ENCODE data around the gene NHEJ1. TPM values are rescaled to one million over a fixed set of nuclear protein-coding genes. Genes with fewer than 3 reads are reported as not detected.

The NHEJ1 gene
- total RNA-seq, 1 experiment from 2014 or later: 16.4 TPM

DNA sequence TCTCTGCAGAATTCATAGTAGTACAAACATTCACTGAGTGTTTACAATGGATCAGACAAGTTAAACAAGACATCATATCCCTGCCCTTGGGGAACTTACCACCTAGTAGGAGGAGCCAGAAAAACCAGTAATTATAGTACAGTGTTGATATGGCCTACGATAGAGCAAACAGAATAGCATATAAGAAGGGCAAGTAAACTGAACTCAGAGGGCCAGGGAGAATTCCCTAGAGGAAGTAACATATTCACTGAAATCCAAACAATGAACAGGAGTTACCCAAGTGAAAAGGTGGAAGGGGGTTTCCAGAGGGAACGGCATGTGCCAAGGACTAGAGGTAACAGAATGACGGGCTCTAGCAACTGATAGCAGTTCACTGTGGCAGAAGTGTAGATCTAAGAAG lies 34.1 kb downstream of the NHEJ1 start:
- Histone ChIP-seq H3K4me3 (replicated peaks in 1 of 2; ENCODE audit: low read depth in 1 of 2, low read length in 2 of 2) (no peak overlapping the region), H3K9me2 (ENCODE audit: insufficient read depth) (no peaks in the 10 kb centered on the region), H3K27ac (ENCODE audit: low read depth, low read length) (no peak overlapping the region), H3K9ac (ENCODE audit: low read length) (no peak overlapping the region), H3K36me3 (ENCODE audit: control insufficient read depth in 1 of 2, insufficient read depth in 2 of 2, low read length in 2 of 2) (no peaks in the 10 kb centered on the region), H3K4me2 (ENCODE audit: low read length) (no peak overlapping the region), H3K4me1 (ENCODE audit: control insufficient read depth in 1 of 2, insufficient read depth in 2 of 2, low read length in 2 of 2) (peaks cover 22 to 27% of the 10 kb centered on the region in 2 experiments), H3K79me2 (ENCODE audit: insufficient read depth, low read length) (no peaks in the 10 kb centered on the region), H3K27me3 (ENCODE audit: insufficient read depth, low read length) (no peaks in the 10 kb centered on the region; the same call in 1 of the 2 replicates), H4K20me1 (ENCODE audit: insufficient read depth) (no peaks in the 10 kb centered on the region), H2AFZ (ENCODE audit: low read depth, low read length, poor library complexity, severe bottlenecking) (no peak overlapping the region), H3K9me3 (ENCODE audit: control insufficient read depth in 1 of 2, insufficient read depth in 1 of 2, low read depth in 1 of 2, low read length in 2 of 2) (no peaks in the 10 kb centered on the region)
- ATAC-seq: no peak
- ChIA-PET POLR2A (no interaction called here), CTCF (interaction anchor here (1.2 kb wide), 1 partner anchor 97 kb away, joined by 3 read pairs; no protein-coding TSS in a partner anchor), RAD21 (ENCODE audit: low non-redundant PET in 1 of 2, low total read pairs in 2 of 2, uncharacterized antibody in 2 of 2, unreplicated experiment in 2 of 2) (interaction anchor here in 1 of 2 experiments (1.4 kb wide), 1 partner anchor 28 kb away, joined by 3 read pairs; no protein-coding TSS in a partner anchor)
- no TSS peak for BruUV-seq (replicated peaks)
- intact Hi-C loops (cut with micrococcal nuclease): no loop called here
- no peak for TF ChIP-seq RAD21 (IDR thresholded peaks at IDR 0.05; ENCODE audit: low read depth)
- no peak for TF ChIP-seq FOSL1 (IDR thresholded peaks at IDR 0.05; ENCODE audit: low read depth)
- TF ChIP-seq, protein P1, sequence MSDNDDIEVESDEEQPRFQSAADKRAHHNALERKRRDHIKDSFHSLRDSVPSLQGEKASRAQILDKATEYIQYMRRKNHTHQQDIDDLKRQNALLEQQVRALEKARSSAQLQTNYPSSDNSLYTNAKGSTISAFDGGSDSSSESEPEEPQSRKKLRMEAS (IDR thresholded peaks at IDR 0.05): no peak
- TF ChIP-seq POLR2AphosphoS5 (IDR thresholded peaks at IDR 0.05; ENCODE audit: low read depth, low read length): no peak
- no peak for TF ChIP-seq EZH2 (IDR thresholded peaks at IDR 0.05)
- TF ChIP-seq CEBPB (IDR thresholded peaks at IDR 0.05; ENCODE audit: low read depth): no peak
- TF ChIP-seq SIN3A (IDR thresholded peaks at IDR 0.05; ENCODE audit: low read depth): no peak
- TF ChIP-seq SP1 (IDR thresholded peaks at IDR 0.05; ENCODE audit: low read depth): no peak
- no peak for TF ChIP-seq ELF1 (IDR thresholded peaks at IDR 0.05; ENCODE audit: borderline replicate concordance, low read depth)
- TF ChIP-seq, protein P2, sequence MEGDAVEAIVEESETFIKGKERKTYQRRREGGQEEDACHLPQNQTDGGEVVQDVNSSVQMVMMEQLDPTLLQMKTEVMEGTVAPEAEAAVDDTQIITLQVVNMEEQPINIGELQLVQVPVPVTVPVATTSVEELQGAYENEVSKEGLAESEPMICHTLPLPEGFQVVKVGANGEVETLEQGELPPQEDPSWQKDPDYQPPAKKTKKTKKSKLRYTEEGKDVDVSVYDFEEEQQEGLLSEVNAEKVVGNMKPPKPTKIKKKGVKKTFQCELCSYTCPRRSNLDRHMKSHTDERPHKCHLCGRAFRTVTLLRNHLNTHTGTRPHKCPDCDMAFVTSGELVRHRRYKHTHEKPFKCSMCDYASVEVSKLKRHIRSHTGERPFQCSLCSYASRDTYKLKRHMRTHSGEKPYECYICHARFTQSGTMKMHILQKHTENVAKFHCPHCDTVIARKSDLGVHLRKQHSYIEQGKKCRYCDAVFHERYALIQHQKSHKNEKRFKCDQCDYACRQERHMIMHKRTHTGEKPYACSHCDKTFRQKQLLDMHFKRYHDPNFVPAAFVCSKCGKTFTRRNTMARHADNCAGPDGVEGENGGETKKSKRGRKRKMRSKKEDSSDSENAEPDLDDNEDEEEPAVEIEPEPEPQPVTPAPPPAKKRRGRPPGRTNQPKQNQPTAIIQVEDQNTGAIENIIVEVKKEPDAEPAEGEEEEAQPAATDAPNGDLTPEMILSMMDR (IDR thresholded peaks at IDR 0.05 in 2 of 3, conservative IDR thresholded peaks at IDR 0.05 in 1 of 3; ENCODE audit: borderline replicate concordance in 1 of 3, insufficient read depth in 1 of 3, low read depth in 2 of 3, low read length in 2 of 3): no peak
- TF ChIP-seq YY1 (IDR thresholded peaks at IDR 0.05; ENCODE audit: extremely low read depth, insufficient replicate concordance, low read depth, low read length): no peak
- no peak for TF ChIP-seq EGR1 (IDR thresholded peaks at IDR 0.05; ENCODE audit: low read depth)
- no peak for TF ChIP-seq EZH2phosphoT487 (IDR thresholded peaks at IDR 0.05; ENCODE audit: borderline replicate concordance)
- no peak for TF ChIP-seq POLR2A (IDR thresholded peaks at IDR 0.05; ENCODE audit: borderline replicate concordance, extremely low read depth, insufficient read depth, insufficient read length)
- DNase-seq (ENCODE audit: low read depth, low spot score): no peak

All from HCT116 (cell line).